B cell (primary cell): Measurements from ENCODE around the gene MET. TPM values are rescaled to one million over a fixed set of nuclear protein-coding genes. Genes with fewer than 3 reads are reported as not detected.
"Not testable (repeated sequence)": the region's sequence is repeated elsewhere in the genome, so short reads cannot be mapped to it uniquely, and the experiment has no call there.

Source experiments
- ATAC-seq: fragments of 200-7000 bp; cut with Tn5 transposase; one replicate; pipeline ENCODE4 v1.10.0; 2021; ENCODE audit warnings: low read depth, mild to moderate bottlenecking, moderate number of reproducible peaks, moderate library complexity
- CTCF ChIA-PET: fragments of 350-600 bp; sonication (Branson Sonifier 250); formaldehyde crosslinking; loops from one replicate; lab custom pipeline; 2021; ENCODE audit warnings: antibody characterized with exemption, inconsistent platforms; lab: Charles Lee
- POLR2A ChIA-PET: fragments of 350-600 bp; sonication (Branson Sonifier 250); formaldehyde crosslinking; loops from one replicate; lab custom pipeline; 2021; ENCODE audit warnings: antibody characterized with exemption; lab: Charles Lee
- DNase-seq: peaks from one replicate; pipeline ENCODE4 v3.0.0; 2013
- H2AFZ ChIP-seq: 2 replicates; pipeline ENCODE4 v1.6.1; 2012; ENCODE audit warnings: mild to moderate bottlenecking, low read depth, low read length; ENCODE audit not compliant: insufficient read depth, poor library complexity, severe bottlenecking
- H3K27ac ChIP-seq, 2 donors: 1 replicate in 1 of 2; 2 replicates in 1 of 2; pipeline ENCODE4 v1.5.1; 2012 to 2013; ENCODE audit warnings: low read length in 2 of 2, mild to moderate bottlenecking in 2 of 2, moderate library complexity in 1 of 2
- H3K27me3 ChIP-seq, 4 experiments: fragments of 200-600 bp in 1 of 4; sonication (generic) in 1 of 4; replicated peaks in 1 of 4; 1 replicate in 2 of 4; 2 replicates in 2 of 4; pipeline versions ENCODE4 v1.6.1 to v1.7.0; 2013 to 2016; ENCODE audit warnings: low read length in 3 of 4, mild to moderate bottlenecking in 2 of 4, mixed read lengths in 1 of 4, moderate library complexity in 1 of 4; ENCODE audit not compliant: insufficient read depth in 4 of 4, control insufficient read depth in 3 of 4; ENCODE audit errors: control extremely low read depth in 1 of 4
- H3K36me3 ChIP-seq, 2 experiments: replicated peaks in 1 of 2; 1 replicate in 1 of 2; 2 replicates in 1 of 2; pipeline versions ENCODE4 v1.6.1 to v1.7.1; 2013; ENCODE audit warnings: low read length in 1 of 2; ENCODE audit not compliant: insufficient read depth in 2 of 2, control insufficient read depth in 1 of 2; ENCODE audit errors: control extremely low read depth in 1 of 2, extremely low read depth in 1 of 2
- H3K4me1 ChIP-seq, 2 donors: fragments of 200-600 bp in 1 of 2; sonication (generic) in 1 of 2; 1 replicate in 1 of 2; 2 replicates in 1 of 2; pipeline versions ENCODE4 v1.5.1 to v1.6.1; 2013 to 2017; ENCODE audit warnings: low read length in 2 of 2; ENCODE audit not compliant: control insufficient read depth in 2 of 2, insufficient read depth in 2 of 2
- H3K4me2 ChIP-seq: replicated peaks from 2 replicates; pipeline ENCODE3; 2012; ENCODE audit warnings: mild to moderate bottlenecking, low read depth, low read length; ENCODE audit not compliant: poor library complexity, severe bottlenecking
- H3K4me3 ChIP-seq, 5 experiments: fragments of 200-600 bp in 1 of 5; sonication (generic) in 1 of 5; 1 replicate in 3 of 5; 2 replicates in 2 of 5; pipeline versions ENCODE4 v1.5.1 to v1.7.0; 2011 to 2016; ENCODE audit warnings: low read length in 4 of 5, mild to moderate bottlenecking in 4 of 5, low read depth in 2 of 5, control low read depth in 1 of 5, moderate library complexity in 1 of 5; ENCODE audit not compliant: insufficient read depth in 1 of 5; ENCODE audit errors: control extremely low read depth in 1 of 5, extremely low read depth in 1 of 5
- H3K79me2 ChIP-seq: fragments of 200-600 bp; sonication (generic); one replicate; pipeline ENCODE4 v1.6.0; 2016; ENCODE audit warnings: low read length; ENCODE audit not compliant: control insufficient read depth, insufficient read depth
- H3K9ac ChIP-seq: fragments of 200-600 bp; sonication (generic); 2 replicates; pipeline ENCODE4 v1.6.1; 2017; ENCODE audit warnings: mild to moderate bottlenecking, low read length, moderate library complexity
- H3K9me3 ChIP-seq, 3 donors: one replicate each; pipeline versions ENCODE4 v1.6.1 to v1.7.1; 2013; ENCODE audit warnings: low read length in 2 of 3; ENCODE audit not compliant: control insufficient read depth in 2 of 3, insufficient read depth in 1 of 3; ENCODE audit errors: control extremely low read depth in 1 of 3
- H4K20me1 ChIP-seq: 2 replicates; pipeline ENCODE4 v1.6.0; 2012; ENCODE audit warnings: mild to moderate bottlenecking, low read length; ENCODE audit not compliant: insufficient read depth, control insufficient read depth, poor library complexity, severe bottlenecking
- H3K27ac Mint-ChIP-seq: one replicate; pipeline ENCODE4 v1.8.0; 2021; ENCODE audit warnings: mixed read lengths
- H3K27me3 Mint-ChIP-seq: one replicate; pipeline ENCODE4 v1.8.0; 2021; ENCODE audit warnings: mixed read lengths
- H3K4me1 Mint-ChIP-seq: one replicate; pipeline ENCODE4 v1.8.0; 2021; ENCODE audit warnings: mixed read lengths
- H3K4me3 Mint-ChIP-seq: one replicate; pipeline ENCODE4 v1.8.0; 2021; ENCODE audit warnings: mixed read lengths
- H3K9me3 Mint-ChIP-seq: one replicate; pipeline ENCODE4 v1.8.0; 2022; ENCODE audit warnings: mixed read lengths; ENCODE audit not compliant: insufficient read depth
- CTCF ChIP-seq: fragments of 200-600 bp; IDR thresholded peaks from one replicate; pipeline ENCODE4 v1.8.0; 2022; ENCODE audit warnings: antibody characterized with exemption, mild to moderate bottlenecking
- EZH2 ChIP-seq: IDR thresholded peaks from 2 replicates; pipeline ENCODE4 v1.6.1; 2012; ENCODE audit warnings: borderline replicate concordance, low read depth, mild to moderate bottlenecking, moderate library complexity, low read length; ENCODE audit not compliant: insufficient read depth, poor library complexity, severe bottlenecking
- WGBS: methylation state at CpG from one replicate; pipeline ENCODE4 v1.1.5; 2013; ENCODE audit warnings: missing lambda C conversion rate; ENCODE audit not compliant: insufficient coverage; 5-methylcytosine and 5-hydroxymethylcytosine counted together
- intact Hi-C: fragments of 100-400 bp; cut with micrococcal nuclease; formaldehyde crosslinking; loops from one replicate; pipeline ENCODE4 v1.10.0; 2022
- polyA plus RNA-seq: library from polyadenylated mRNA; depleted of rRNA; stranded (reverse); fragments of >200 nt; gene quantifications from 2 replicates; pipeline ENCODE4 v1.2.3, GENCODE V29; 2012
- total RNA-seq, 2 donors: library from RNA; stranded (reverse); fragments of 120-200 nt in 1 of 2; gene quantifications; 1 replicate in 1 of 2; 2 replicates in 1 of 2; pipeline versions ENCODE4 v1.2.3 to v1.2.4, GENCODE V29; 2013 to 2022

MET gene
- total and polyA plus RNA-seq, 2 donors (not counting 1 experiment from before 2014, with no cell fraction given): 0.03 to 0.59 TPM

- intact Hi-C loops: no loop called here
- Histone ChIP-seq H3K4me2 (no peak overlapping the region), H4K20me1 (no peaks in the 10 kb centered on the region), H3K27ac (no peak overlapping the region), H3K9ac (no peak overlapping the region), H3K36me3 (no peaks in the 10 kb centered on the region), H3K4me1 (no peaks in the 10 kb centered on the region), H3K4me3 (no peak overlapping the region), H3K9me3 (peaks cover 0 to 7% (median 0%) of the 10 kb centered on the region in 3 donors), H3K79me2 (no peaks in the 10 kb centered on the region), H2AFZ (no peak overlapping the region), H3K27me3 (no peaks in the 10 kb centered on the region)
- no CpG with 5 or more reads among the region's 2 CpGs for WGBS
- Mint-ChIP-seq H3K27me3 (peaks cover 14% of the 10 kb centered on the region), H3K9me3 (no peaks in the 10 kb centered on the region), H3K4me1 (no peaks in the 10 kb centered on the region), H3K27ac (no peak overlapping the region), H3K4me3 (no peak overlapping the region)
- no peak for TF ChIP-seq EZH2
- TF ChIP-seq CTCF: no peak
- no peak for DNase-seq
- ATAC-seq: no peak
- ChIA-PET POLR2A (no interaction called here), CTCF (no interaction called here)
Measured at GRCh38 chr7:116641551-116642153, 30.3 kb upstream of the MET start.

- H3K4me3 Mint-ChIP-seq, CTCF ChIA-PET: not testable (repeated sequence)
Measured at GRCh38 chr7:116643148-116643547, 28.8 kb upstream of the MET start.

More at GRCh38 chr7:116643148-116643547, 28.8 kb upstream of the MET start:
- H3K27me3 Mint-ChIP-seq: peaks cover 19% of the 10 kb centered on the region
- H3K36me3 ChIP-seq, H3K9ac ChIP-seq, H3K4me1 ChIP-seq, H2AFZ ChIP-seq, ATAC-seq, H3K79me2 ChIP-seq, DNase-seq, H3K27me3 ChIP-seq, H3K4me1 Mint-ChIP-seq, H3K9me3 Mint-ChIP-seq, H3K9me3 ChIP-seq, H4K20me1 ChIP-seq, POLR2A ChIA-PET, H3K4me3 ChIP-seq, H3K4me2 ChIP-seq, H3K27ac Mint-ChIP-seq, H3K27ac ChIP-seq, intact Hi-C loops: not testable (repeated sequence)
- no CpG with 5 or more reads among the region's 4 CpGs for WGBS
